ENCODE data around the gene OSGEP.
A peak's percentile ranks its signal among the peaks of the same experiment; 100 is the strongest.

Gene OSGEP

DNA sequence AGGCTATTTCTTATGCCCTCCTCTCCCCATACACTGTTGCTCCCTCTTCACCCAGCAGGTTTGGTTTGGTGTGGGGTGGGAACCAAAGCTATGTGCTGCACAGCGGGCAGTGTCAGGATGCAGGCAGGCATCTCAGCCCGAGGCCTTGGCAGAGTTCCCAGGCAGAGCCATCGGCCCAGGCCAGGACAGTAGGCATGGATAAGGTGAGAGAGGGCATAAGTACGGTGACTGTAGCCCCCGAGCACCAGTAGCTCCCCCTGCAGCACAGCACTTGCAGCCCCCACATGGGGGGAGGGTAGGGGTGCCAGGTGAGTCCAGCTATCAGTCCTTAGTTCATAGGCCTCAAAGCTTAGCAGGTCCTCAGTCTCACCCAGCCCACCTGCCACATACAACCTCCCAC lies 25.8 kb downstream of the OSGEP start:
- no peak for DNase-seq

DNA sequence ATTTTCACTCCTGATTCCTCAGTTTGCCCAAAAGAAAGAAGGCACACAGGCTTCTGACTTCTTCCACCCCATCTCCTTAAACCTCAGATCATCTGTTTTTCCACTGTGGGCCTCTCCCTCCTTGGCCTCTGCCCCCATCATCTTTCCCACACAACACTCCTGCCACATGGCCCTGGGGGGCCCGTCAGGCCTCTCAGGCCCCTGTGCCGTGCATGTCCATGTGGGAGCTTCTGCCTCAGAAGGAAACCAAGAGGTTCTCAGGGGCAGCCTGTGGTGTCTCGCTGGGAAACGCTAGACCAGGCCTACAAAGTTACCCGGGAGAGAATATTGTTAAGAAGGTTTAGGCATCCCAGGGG lies 26.6 kb downstream of the OSGEP start:
- DNase-seq: no peak

DNA sequence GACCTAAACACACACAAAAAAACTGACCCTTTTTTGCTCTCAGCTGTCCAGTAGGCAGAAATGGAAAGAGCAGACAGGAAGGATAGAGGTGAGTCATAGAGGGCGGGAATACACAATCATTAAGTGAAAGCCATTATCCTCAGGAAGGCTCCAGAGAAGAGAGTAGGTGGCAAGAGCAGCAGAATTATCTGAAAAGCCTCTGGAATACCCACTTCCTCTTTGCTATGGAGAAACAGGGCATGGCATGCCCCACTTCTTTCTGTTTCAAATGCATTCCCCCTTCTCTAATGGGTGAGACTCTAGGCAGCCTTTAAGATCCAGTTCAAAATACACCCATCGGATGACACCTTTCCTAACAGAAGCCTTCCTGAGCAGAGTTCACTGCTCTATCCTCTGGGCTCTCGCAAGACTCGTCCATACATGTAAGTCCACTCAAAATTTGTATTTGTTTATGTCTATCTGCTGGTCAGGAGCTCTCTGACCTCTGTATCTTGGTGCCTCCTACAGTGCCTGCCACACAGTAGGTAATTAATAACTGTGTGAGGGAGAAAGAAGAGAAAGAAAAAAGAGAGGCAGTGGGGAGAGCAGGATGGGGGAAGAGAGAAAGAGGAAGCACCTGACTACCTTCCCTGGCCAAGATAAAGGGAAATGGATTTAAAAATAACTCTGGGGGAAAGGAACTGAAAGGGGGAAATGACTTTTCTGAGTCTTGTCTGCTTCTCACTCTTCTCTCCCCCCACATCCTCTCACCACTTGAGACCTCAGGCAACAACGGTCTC lies 27.2 kb downstream of the OSGEP start:
- no peak for DNase-seq

DNA sequence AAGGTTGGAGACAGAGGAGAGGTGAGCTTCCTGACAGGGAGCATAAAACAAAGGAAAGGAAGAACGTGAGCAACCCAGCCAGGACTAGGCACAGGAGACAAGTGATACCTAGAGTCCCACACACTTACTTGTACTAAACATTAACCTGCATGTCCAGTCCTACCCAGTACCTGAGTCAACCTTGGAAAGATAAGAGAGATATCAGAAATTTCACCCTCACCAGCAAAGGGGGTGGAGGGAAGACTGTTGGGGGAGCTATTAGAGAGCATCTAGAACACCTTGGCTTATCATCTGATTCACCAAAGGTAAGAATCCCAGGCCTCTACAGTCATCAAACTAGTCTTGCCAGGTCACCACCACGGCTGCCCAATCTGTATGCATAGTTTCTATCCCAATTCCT lies 29.8 kb downstream of the OSGEP start:
- no peak for DNase-seq

DNA sequence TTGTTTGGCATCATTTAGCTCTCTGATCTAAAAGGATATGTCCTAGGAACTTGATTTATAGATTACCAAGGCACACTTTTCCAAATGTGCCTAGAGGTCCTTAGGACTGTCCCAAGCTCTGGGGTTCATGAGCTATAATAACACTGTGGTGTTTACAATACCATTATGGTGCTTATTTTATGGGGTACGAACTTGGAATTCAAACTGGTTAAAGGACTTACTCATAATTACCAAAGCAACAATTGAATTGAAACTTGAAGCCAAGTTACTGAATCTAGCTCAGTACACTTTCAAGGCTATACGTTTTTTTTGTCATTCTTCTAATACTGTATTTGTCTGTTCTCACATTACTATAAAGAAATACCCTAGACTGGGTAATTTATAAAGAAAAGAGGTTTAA lies 31.7 kb downstream of the OSGEP start:
- DNase-seq: no peak

- DNase-seq: no peak
Measured at GRCh38 chr14:20421267-20421666, 33.3 kb downstream of the OSGEP start.

- no peak for DNase-seq
Measured at GRCh38 chr14:20419419-20419818, 35.2 kb downstream of the OSGEP start.

DNA sequence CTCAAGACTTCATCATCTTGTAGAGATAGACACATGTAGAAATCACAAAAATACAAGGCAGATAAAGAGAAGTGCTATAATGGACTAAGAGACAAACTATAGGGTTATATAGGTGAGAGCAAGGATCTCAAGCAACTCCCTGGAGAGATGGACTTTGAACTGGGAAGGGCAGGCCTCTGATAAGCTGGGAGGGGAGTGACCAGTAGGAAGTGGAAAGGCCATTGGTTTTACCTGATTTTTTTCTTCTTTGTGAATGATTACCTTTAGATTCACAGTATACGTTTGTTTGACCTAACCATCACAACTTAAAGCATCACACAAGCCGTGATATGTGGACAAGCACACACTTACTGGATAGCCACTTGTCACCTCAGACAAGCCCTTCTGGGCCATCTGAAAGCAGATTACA lies 36.1 kb downstream of the OSGEP start:
- DNase-seq: no peak

- no peak for DNase-seq
Measured at GRCh38 chr14:20417250-20418186, 37.1 kb downstream of the OSGEP start.

DNA sequence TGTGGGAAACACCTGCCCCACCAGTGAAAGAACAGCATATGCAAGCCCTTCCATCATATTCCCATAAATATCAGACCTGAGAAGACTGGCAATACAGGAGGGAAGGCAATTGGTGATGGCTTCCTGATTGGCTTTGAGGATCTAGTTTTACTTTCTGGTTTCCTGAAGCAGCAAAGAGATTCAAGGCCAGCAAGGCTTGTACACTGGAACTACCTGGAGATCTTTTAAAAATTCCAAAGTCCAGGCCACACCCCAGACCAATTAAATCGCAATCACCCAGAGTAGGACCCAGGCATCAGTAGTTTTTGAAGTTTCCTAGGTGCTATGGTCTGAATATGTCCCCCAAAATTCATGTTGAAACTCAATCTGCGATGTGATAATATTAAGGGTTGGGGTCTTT lies 38.4 kb downstream of the OSGEP start:
- DNase-seq: no peak

DNA sequence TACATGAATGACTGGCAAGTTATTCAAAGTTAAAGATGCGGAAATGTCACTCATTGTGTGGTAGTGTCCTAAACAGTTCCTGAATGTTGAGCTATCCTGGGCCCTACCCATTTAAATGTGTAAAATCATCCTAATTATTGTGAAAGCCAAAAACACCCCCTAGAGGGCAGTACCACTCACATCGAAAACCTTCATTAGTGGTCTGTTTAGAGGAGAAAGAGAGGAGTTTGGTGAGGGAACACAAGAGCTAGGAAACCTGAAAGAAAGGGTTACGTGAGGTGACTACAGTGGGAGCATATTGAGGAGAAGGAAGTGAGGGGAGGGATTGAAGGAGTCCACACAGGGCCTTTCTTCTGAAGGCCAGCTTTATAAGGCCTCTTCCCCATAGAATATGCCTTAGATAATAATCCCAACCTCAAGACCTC lies 38.8 kb downstream of the OSGEP start:
- peak; percentile 64 for DNase-seq

DNA sequence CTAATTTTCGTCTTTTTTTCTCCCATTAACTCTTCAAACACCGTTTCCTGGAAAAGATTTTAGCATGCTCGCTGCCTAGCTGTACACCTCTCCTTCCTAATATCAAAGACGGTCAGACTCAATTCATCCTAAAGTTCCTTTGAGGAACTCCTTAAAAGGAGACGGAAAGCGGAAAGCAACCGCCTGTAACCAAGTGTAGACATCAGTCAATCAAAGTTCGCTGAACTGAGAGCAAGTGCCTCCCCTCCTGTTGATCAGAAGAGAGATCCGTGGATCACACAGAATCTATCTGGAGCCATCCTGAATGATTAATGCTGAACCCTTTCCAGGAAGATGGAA lies 40.9 kb downstream of the OSGEP start:
- peak; percentile 10 for DNase-seq

DNA sequence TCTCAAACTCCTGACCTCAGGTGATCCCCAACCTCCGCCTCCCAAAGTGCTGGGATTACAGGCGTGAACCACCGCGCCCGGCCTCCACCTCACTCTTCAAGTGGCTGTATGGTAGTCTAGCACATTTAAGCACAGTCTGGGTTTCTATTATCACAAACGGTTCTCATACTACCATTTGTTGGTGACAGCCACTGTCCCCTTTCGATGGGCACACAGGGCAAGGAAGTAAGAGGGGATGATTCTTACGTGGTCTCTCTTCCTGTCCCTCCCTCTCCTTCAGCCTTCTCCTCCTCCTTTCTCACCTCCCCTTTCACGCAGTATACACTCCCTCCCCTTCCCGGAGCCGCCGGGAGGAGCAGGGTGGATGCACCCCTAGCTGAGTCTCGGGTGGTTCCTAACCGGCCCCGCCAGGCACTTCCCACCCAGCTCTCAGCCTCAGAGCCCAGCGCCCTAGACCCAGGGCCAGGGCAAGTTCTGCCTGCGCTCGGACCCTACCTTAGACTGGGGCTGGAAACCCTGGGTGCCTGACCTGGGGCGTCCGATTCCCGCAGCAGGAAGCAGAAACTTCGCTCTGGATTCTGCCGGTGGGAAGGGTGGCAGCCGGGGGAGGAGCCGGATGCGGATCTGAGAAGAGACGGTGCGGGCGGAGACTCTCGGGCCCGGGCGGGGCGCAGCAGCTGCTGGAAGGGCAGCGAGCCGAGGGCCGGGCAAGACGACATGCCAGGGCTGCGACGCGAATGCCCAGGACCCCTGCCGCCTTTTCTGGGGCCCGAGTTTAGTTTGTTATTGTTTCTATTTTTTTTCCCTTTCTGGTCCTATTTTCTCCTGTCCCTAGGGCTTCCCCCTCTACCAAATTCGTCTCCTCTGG lies 41.5 kb downstream of the OSGEP start, which contains the start of gene TEP1:
TEP1 (minus strand) TSS at position 626 of the 868 bp plus-strand sequence. CDS start 5,062 bp downstream, outside the sequence.
- peak; percentile 62 for DNase-seq

DNA sequence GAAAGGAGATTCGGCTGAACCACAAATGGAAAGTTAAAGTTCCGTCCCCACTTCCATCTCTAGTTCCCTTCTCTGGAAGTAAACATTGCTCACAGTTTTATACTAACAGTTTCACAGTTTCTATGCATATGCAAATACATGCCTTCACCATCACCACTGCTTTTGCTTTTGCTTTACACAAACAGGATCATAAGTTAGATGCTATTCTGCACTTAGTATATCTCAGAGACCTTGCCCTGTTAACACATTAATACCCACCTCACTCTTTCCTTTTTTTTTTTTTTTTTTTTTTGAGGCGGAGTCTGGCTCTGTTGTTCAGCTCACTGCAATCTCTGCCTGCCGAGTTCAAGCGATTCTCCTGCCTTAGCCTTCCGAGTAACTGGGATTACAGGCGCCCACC lies 42.2 kb downstream of the OSGEP start:
- DNase-seq: no peak

DNA sequence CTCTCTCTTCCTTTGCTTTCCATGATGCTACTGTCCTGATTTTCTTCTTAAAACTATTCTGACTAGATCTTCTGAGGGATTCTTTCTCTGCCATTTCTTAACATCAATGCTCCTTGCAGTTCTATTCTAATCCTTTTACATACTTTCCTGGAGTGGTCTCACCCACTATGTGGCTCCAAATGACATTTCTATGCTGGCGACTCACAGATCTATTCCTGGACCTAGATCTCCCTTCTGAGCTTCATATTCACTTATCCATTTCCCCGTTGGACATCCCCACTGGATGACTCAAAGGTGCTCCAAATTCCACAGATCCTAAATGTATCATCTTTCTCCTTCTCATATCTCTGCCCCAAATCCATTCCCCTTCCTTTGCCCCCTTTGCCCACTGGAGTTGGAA lies 45.4 kb downstream of the OSGEP start:
- DNase-seq: no peak

DNA sequence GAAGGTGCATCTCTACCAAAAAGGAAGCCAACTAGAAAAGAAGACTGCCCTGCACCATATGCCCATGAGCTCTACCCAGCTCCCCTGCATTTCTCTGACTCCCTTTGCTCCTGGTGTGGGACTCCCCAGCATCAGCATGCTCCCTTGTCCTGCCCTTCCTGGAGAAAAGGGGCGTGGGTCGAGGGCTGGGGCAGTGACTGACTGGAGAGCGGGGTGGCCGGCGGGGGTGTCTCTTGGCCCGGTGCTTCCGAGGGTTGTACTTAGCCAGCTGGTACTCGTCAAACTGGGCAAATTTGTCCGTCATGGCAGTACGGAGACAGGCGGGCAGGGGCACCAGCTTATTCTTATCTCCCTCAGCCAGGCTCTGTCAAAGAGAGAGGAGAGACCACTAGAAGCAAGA lies 51.1 kb downstream of the OSGEP start:
- no peak for DNase-seq

- no peak for DNase-seq
Measured at GRCh38 chr14:20400965-20401593, 53.5 kb downstream of the OSGEP start.

DNA sequence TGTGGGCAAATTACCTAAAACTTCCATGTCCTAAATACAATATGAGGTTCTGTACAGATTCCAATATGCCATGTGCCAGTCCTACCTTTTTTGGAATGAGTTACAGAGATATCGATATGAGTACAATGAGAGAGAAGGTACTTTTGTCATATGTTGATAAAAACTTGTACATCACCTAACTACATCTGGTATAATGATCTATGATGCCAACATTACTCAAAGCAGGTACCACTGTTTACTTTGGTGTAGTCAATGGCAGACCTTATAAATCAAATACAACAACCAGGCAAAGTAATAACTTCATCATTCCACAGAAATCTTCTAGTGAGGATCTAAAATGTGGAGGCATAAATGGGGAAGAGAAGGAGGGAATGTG lies 54.0 kb downstream of the OSGEP start:
- no peak for DNase-seq

GRCh38 chr14:20397511-20397910 lies 57.1 kb downstream of the OSGEP start:
- no peak for DNase-seq

Measured in NCI-H524 treated with DMSO at 0.1 percent for 48 hours (cell line).